OCI-LY1 (cell line): ENCODE data around the gene DAAM1.

Experiments
- CTCF ChIP-seq: fragments of 200-600 bp; sonication (generic), shearing (Covaris generic); IDR thresholded peaks from 2 replicates; pipeline ENCODE4 v1.5.1; 2017; ENCODE audit warnings: mild to moderate bottlenecking, antibody characterized with exemption, low read length, moderate library complexity, mixed read lengths
- EZH2 ChIP-seq: fragments of 200-600 bp; sonication (generic), shearing (Covaris generic); IDR thresholded peaks from 2 replicates; pipeline ENCODE4 v1.8.0; 2017; ENCODE audit warnings: borderline replicate concordance, mixed run types, mild to moderate bottlenecking, antibody characterized with exemption, low read length, moderate library complexity, mixed read lengths

- TF ChIP-seq CTCF (no peak), EZH2 (no peak)
These were observed 1.4 kb downstream of the DAAM1 start for GRCh38 chr14:59189786-59190368.
